ENCODE measurements around the gene CARHSP1. TPM values are rescaled to one million over a fixed set of nuclear protein-coding genes. Genes with fewer than 3 reads are reported as not detected.
"Not testable (repeated sequence)": the region's sequence is repeated elsewhere in the genome, so short reads cannot be mapped to it uniquely, and the experiment has no call there.

Gene CARHSP1
- total and polyA plus RNA-seq, 5 donors, result 28.6 to 75.0 (median 36.0) TPM

DNA sequence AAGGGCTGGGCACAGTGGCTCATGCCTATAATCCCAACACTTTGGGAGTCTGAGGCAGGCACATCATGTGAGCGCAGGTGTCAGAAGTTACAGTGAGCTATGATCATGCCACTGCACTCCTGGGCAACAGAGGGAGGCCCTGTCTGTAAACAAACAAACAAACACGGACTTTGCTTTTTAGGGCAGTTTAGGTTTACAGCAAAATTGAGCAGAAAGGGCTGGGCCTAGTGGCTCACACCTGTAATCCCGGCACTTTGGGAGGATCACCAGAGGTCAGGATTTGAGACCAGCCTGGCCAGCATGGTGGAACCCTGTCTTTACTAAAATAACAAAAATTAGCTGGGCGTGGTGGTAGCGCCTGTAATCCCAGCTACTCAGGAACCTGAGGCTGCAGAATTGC is 3.3 kb upstream of the CARHSP1 start:
- intact Hi-C loops (cut with DNase I), result loop anchor here in 1 of 4 donors (10.0 kb wide), 1 partner anchor 207 kb away; no protein-coding TSS in a partner anchor
- H3K27me3 ChIP-seq (ENCODE audit: control insufficient read depth, insufficient read depth), result no peaks in the 10 kb centered on the region
- no peak overlapping the region for H3K4me3 ChIP-seq (ENCODE audit: low read length)

DNA sequence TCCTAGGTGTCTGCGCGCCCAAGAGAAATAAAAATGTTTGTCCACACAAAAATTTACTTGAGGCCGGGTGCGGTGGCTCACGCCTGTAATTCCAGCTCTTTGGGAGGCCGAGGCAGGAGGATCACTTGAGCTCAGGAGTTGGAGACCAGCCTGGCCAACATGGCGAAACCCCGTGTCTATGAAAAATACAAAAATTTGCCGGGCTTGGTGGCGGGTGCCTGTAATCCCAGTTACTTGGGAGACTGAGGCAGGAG is 1.1 kb upstream of the CARHSP1 start:
- H3K9me3 ChIP-seq (ENCODE audit: control insufficient read depth, low read length); H3K4me3 ChIP-seq (ENCODE audit: low read length); DNase-seq; H3K27ac ChIP-seq (ENCODE audit: low read length); H3K27me3 ChIP-seq (ENCODE audit: control insufficient read depth, insufficient read depth); H3K4me1 ChIP-seq (ENCODE audit: control insufficient read depth, insufficient read depth, low read length); ATAC-seq: not testable (repeated sequence)
- intact Hi-C loops (cut with DNase I), result loop anchor here in 1 of 4 donors (10.0 kb wide), 2 partner anchors 75 to 205 kb away; partner anchors contain the start of genes PMM2 and TMEM186
- 99% methylated on average over 10 of the region's 10 CpGs for WGBS

More for the DNA sequence above, 3.3 kb upstream of the CARHSP1 start:
- ATAC-seq (no peak), DNase-seq (peak in 1 of 3 donors; percentile 4)
- Histone ChIP-seq H3K9me3 (ENCODE audit: control insufficient read depth, low read length) (no peaks in the 10 kb centered on the region), H3K4me1 (ENCODE audit: control insufficient read depth, insufficient read depth, low read length) (peaks cover 2% of the 10 kb centered on the region), H3K27ac (ENCODE audit: low read length) (no peak overlapping the region)
- WGBS, result 95% methylated on average over 5 of the region's 5 CpGs

DNA sequence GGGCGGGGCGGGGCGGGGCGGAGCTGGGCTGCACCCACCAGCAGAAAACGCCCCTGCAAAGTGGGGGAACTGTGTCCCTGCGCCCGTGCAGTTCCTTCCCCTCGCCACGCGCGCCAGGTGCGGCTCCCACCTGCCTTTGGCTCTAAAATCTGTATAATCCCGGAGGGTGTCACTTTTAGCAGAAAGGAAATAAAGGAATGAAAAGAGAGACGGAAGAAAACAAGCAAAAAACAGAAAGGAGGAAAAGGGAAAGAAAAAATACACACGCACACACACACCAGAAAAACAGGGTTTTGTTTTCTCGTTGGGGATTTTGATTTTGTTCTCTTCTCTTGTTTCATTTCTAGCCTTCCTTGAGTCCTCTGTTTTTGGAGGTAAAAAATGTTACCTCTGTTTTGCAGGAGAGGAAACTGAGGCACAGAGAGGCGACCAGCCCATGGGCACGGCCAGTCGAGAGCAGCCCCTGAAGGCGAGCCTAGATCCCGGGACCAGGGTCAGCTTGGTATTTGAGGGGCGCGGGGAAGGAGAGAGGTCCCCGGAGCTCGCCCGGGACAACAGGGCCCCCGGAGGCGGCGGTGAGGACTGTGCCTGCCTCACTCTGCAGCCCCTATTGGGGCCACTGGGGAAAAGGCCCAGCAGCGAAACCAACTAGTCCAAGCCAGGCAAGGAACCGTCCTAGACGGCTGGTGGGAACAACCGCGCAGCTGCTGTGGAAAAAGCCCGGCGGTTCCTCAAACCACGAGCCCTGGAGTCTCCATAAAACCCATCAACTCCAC is 594 bp upstream of the CARHSP1 start:
- Histone ChIP-seq H3K27ac (ENCODE audit: low read length) (no peak overlapping the region), H3K27me3 (ENCODE audit: control insufficient read depth, insufficient read depth) (no peaks in the 10 kb centered on the region), H3K9me3 (ENCODE audit: control insufficient read depth, low read length) (no peaks in the 10 kb centered on the region), H3K4me3 (ENCODE audit: low read length) (peak overlapping the region; percentile 93), H3K4me1 (ENCODE audit: control insufficient read depth, insufficient read depth, low read length) (peaks cover 11% of the 10 kb centered on the region)
- intact Hi-C loops (cut with DNase I), result loop anchor here in 1 of 4 donors (10.0 kb wide), 1 partner anchor 75 kb away; the partner anchor contains the start of genes PMM2 and TMEM186
- 27% methylated on average over 37 of the region's 37 CpGs for whole genome bisulfite sequencing
- ATAC-seq (no peak), DNase-seq (peak in 1 of 3 donors; percentile 58)

DNA sequence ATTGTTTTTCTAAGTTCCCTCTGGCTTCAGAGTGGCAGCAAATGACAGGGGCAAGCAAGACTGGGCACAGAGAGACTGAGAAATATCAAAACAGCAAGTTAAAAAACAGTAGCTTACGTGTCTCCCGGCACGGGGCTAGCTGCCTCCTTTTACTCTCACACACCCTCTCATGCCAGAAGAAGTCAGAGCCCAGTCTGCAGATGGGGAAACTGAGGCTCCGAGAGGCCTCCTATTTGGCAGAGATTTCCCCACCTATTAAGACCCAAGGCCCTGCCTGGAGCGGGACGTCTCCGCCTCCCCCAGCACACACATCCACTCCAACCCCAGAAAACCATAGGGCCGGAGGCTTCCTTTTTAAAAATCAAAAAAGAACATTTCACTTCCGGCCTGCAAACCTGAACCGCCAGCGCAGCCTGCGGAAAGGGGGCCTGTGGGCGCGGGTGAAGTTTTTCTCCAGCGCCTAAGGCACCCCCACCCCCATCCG is 832 bp downstream of the CARHSP1 start:
- WGBS, result under 1% methylated on average over 16 of the region's 16 CpGs
- Histone ChIP-seq H3K4me1 (ENCODE audit: control insufficient read depth, insufficient read depth, low read length) (peaks cover 24% of the 10 kb centered on the region), H3K27me3 (ENCODE audit: control insufficient read depth, insufficient read depth) (no peaks in the 10 kb centered on the region), H3K27ac (ENCODE audit: low read length) (peak overlapping the region; percentile 64), H3K4me3 (ENCODE audit: low read length) (peak overlapping the region; percentile 93), H3K9me3 (ENCODE audit: control insufficient read depth, low read length) (no peaks in the 10 kb centered on the region)
- intact Hi-C loops (cut with DNase I), result loop anchor here in 1 of 4 donors (10.0 kb wide), 1 partner anchor 73 kb away; the partner anchor contains the start of genes PMM2 and TMEM186
- ATAC-seq, result no peak
- DNase-seq, result no peak

DNA sequence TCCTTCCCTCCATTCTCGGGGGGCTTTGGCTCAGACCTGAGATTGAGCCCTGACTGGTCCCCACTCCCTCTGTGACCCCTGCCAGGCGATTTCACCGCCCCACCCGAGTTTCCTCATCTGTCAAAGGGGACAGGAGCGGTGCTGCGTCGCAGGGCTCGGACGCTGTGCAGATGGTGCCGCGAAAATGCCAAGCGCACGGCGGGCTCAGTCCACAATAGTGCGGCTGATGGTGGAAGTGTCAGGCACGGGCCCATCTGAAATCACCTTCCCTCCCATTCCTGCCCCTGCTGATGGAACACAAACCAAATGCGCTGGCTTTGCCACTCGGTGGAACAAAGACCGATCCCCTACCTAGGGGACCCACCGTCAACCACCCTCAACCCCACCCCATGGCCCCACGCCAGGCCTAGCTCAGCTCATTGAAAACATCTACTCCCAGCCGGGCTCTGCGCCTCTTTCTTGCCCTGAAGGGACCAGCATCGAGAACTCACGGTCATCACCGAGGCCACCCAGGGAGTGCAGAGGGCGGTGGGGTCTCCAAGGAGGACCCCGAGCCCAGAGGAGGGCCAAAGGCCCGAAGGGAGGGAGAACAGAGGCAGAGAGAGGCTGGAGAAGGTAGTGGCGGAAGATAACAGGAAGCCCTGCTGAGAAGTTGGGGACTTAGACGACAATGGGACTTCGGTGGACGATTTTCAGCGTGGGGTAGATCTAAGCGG is 1.4 kb downstream of the CARHSP1 start:
- Histone ChIP-seq H3K4me1 (ENCODE audit: control insufficient read depth, insufficient read depth, low read length) (peaks cover 26% of the 10 kb centered on the region), H3K27ac (ENCODE audit: low read length) (peak overlapping the region; percentile 64), H3K27me3 (ENCODE audit: control insufficient read depth, insufficient read depth) (no peaks in the 10 kb centered on the region), H3K9me3 (ENCODE audit: control insufficient read depth, low read length) (no peaks in the 10 kb centered on the region), H3K4me3 (ENCODE audit: low read length) (peak overlapping the region; percentile 93)
- intact Hi-C loops (cut with DNase I), result loop anchor here in 1 of 4 donors (10.0 kb wide), 1 partner anchor 73 kb away; the partner anchor contains the start of genes PMM2 and TMEM186
- DNase-seq, result peak; percentile 64 to 85 (median 81)
- 4% methylated on average over 35 of the region's 35 CpGs for WGBS
- ATAC-seq, result peak in 1 of 2 donors; percentile 1

DNA sequence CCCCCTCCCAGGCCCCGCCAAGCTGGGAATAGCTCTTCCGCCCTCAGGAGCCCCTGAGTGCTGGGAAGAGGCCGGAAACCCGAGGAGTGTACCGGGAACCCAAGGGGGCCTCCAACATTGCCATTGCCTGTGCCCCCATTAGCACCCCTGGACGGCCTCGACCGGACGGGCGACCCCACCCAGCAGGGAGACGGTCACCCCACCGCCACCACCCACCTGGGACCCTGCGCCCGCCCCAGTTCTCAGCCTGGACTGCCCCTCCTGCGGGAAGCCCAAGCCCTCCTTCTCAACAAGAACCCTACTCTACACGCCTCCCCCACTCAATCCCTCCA is 2.0 kb downstream of the CARHSP1 start:
- Histone ChIP-seq H3K9me3 (ENCODE audit: control insufficient read depth, low read length) (no peaks in the 10 kb centered on the region), H3K4me1 (ENCODE audit: control insufficient read depth, insufficient read depth, low read length) (peaks cover 31% of the 10 kb centered on the region), H3K27me3 (ENCODE audit: control insufficient read depth, insufficient read depth) (no peaks in the 10 kb centered on the region), H3K4me3 (ENCODE audit: low read length) (peak overlapping the region; percentile 93), H3K27ac (ENCODE audit: low read length) (peak overlapping the region; percentile 64)
- 9% methylated on average over 16 of the region's 16 CpGs for WGBS
- ATAC-seq, result peak in 1 of 2 donors; percentile 0
- intact Hi-C loops (cut with DNase I), result loop anchor here in 1 of 4 donors (10.0 kb wide), 1 partner anchor 72 kb away; the partner anchor contains the start of genes PMM2 and TMEM186
- peak in 1 of 3 donors; percentile 72 for DNase-seq

DNA sequence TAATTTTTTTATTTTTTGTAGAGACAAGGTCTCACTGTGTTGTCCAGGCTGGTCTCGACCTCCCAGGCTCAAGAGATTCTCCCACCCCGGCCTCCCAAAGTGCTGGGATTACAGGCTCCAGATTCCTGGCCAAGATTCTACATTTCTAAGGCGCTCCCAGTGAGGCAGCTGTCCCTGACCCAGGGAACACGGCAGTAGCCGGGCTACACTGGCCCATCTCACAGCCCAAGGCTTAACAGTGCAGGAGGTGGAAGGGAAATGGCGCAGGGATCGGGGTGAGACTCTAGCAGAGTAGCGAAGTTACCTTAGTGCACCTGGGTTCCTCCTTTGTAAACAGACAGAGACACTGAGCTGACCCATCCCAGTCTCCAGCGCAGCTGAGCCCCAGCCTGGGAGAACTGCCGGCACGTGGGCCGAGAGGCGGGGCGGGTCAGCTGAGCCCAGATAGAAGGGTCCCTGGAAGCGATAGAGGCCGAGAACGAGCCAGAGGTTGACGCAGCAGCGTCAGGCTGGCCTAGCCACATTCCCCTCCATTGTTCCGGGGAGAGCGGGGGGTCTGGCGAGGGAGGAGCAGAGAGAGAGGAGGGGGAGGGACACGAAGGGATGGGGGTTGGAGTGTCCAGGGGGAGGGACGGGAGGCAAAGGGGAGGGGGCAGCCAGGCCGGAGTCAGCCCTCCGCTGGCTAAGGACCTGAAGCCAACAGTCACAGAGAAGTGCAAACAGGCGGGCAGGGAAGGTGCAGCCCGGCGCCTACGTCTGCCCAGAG is 2.5 kb downstream of the CARHSP1 start:
- ATAC-seq (peak; percentile 11 to 21), DNase-seq (peak; percentile 73 to 89 (median 86))
- Histone ChIP-seq H3K27ac (ENCODE audit: low read length) (peak overlapping the region; percentile 53), H3K4me3 (ENCODE audit: low read length) (peak overlapping the region; percentile 93), H3K9me3 (ENCODE audit: control insufficient read depth, low read length) (no peaks in the 10 kb centered on the region), H3K27me3 (ENCODE audit: control insufficient read depth, insufficient read depth) (no peaks in the 10 kb centered on the region), H3K4me1 (ENCODE audit: control insufficient read depth, insufficient read depth, low read length) (peaks cover 31% of the 10 kb centered on the region)
- 18% methylated on average over 30 of the region's 30 CpGs for WGBS
- intact Hi-C loops (cut with DNase I), result loop anchor here in 1 of 4 donors (10.0 kb wide), 1 partner anchor 72 kb away; the partner anchor contains the start of genes PMM2 and TMEM186

DNA sequence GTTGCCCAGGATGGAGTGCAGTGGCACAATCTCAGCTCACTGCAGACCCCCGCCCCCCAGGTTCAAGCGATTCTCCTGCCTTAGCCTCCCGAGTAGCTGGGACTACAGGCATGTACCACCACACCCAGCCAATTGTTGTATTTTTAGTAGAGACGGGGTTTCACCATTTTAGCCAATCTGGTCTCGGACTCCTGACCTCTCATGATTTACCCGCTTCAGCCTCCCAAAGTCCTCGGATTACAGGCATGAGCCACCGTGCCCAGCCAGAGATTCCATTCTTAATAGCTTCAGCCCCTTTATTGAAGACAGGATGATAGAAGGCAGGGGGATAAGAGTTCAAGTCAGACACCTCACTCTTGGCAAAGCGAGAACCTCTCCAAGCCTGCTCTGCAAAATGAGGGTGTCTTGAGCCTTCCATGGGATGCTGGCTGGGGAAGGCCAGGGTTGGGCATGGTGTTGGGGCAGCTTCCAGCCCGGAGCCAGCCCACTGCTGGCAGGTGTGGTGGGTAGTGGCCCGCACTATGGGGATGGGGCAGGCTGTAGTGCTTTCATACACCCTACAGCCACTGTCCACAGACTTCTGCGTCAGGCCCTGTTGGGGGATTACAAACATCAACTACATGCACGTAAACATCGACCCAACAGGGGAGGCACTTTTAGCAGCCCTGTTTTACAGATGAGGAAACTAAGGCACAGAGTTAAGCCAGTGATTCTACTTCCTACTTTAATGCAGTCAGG is 3.5 kb downstream of the CARHSP1 start:
- Histone ChIP-seq H3K27ac (ENCODE audit: low read length) (peak overlapping the region; percentile 25), H3K4me1 (ENCODE audit: control insufficient read depth, insufficient read depth, low read length) (peaks cover 31% of the 10 kb centered on the region), H3K4me3 (ENCODE audit: low read length) (no peak overlapping the region), H3K27me3 (ENCODE audit: control insufficient read depth, insufficient read depth) (no peaks in the 10 kb centered on the region), H3K9me3 (ENCODE audit: control insufficient read depth, low read length) (no peaks in the 10 kb centered on the region)
- intact Hi-C loops (cut with DNase I), result loop anchor here in 1 of 4 donors (10.0 kb wide), 1 partner anchor 71 kb away; the partner anchor contains the start of genes PMM2 and TMEM186
- 81% methylated on average over 14 of the region's 14 CpGs for WGBS
- DNase-seq (peak in 2 of 3 donors; percentile 39 to 40), ATAC-seq (no peak)

DNA sequence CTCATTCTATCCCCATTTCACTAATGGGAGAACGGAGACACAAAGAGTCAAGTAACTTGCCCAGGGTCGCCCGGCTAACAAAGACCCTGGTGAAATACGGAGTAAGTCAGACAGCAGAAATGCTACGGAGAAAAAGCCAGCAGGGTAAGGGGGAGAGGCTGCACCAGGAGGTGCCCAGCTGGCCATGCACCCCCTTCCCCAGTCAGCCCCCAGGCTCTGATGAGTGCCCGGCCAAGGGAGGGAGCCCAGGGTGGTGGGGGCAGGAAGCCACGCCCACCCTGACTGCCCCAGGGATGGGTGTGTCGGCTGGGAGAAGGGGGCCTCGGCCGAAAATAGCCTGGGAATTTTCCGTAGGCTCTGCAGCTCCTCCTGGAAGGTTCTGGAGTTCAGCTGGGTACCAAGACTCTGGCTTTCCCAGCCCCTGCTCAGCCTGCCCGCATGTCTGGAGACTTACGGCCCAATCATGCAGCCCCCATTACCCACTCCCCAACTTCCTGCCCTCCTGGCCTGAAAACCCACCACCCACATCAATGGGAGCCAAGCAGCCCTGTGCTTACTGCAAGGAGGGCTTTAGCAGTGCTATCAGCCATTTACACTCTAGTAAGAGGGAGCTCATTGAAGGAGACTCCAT is 4.2 kb downstream of the CARHSP1 start:
- DNase-seq (peak; percentile 55 to 79 (median 68)), ATAC-seq (peak in 1 of 2 donors; percentile 2)
- Histone ChIP-seq H3K4me1 (ENCODE audit: control insufficient read depth, insufficient read depth, low read length) (peaks cover 31% of the 10 kb centered on the region), H3K9me3 (ENCODE audit: control insufficient read depth, low read length) (no peaks in the 10 kb centered on the region), H3K27ac (ENCODE audit: low read length) (peak overlapping the region; percentile 51), H3K4me3 (ENCODE audit: low read length) (no peak overlapping the region), H3K27me3 (ENCODE audit: control insufficient read depth, insufficient read depth) (no peaks in the 10 kb centered on the region)
- 28% methylated on average over 13 of the region's 13 CpGs for WGBS
- intact Hi-C loops (cut with DNase I), result loop anchor here in 1 of 4 donors (10.0 kb wide), 1 partner anchor 70 kb away; the partner anchor contains the start of genes PMM2 and TMEM186

Data from right cardiac atrium (tissue), 5 donors.